CD14-positive monocyte (primary cell): ENCODE measurements around the gene ADAMTS18. TPM values are rescaled to one million over a fixed set of nuclear protein-coding genes. Genes with fewer than 3 reads are reported as not detected.
"Not testable (repeated sequence)": the region's sequence is repeated elsewhere in the genome, so short reads cannot be mapped to it uniquely, and the experiment has no call there.

ENCODE experiments used
- DNase-seq, 3 donors: peaks; one replicate each; pipeline ENCODE4 v3.0.0-alpha.2; 2011 to 2022
- H2AFZ ChIP-seq: 2 replicates; pipeline ENCODE4 v1.6.0; 2012; ENCODE audit warnings: mild to moderate bottlenecking, low read depth, low read length, inconsistent platforms; ENCODE audit not compliant: insufficient read depth, poor library complexity, severe bottlenecking
- H3K27ac ChIP-seq, 2 donors: 1 replicate in 1 of 2; 2 replicates in 1 of 2; pipeline ENCODE4 v1.5.1; 2012 to 2013; ENCODE audit warnings: low read length in 2 of 2, control low read depth in 1 of 2, inconsistent platforms in 1 of 2, low read depth in 1 of 2, mild to moderate bottlenecking in 1 of 2
- H3K27me3 ChIP-seq, 2 donors: one replicate each; pipeline versions ENCODE4 v1.6.0 to v1.6.1; 2011 to 2013; ENCODE audit warnings: low read length in 2 of 2; ENCODE audit not compliant: control insufficient read depth in 2 of 2, insufficient read depth in 2 of 2
- H3K36me3 ChIP-seq, 2 donors: replicated peaks in 1 of 2; 1 replicate in 1 of 2; 2 replicates in 1 of 2; pipeline versions ENCODE4 v1.5.1 to v1.6.1; 2012 to 2013; ENCODE audit warnings: low read length in 2 of 2, control low read depth in 1 of 2, inconsistent platforms in 1 of 2, mild to moderate bottlenecking in 1 of 2; ENCODE audit not compliant: insufficient read depth in 2 of 2, control insufficient read depth in 1 of 2
- H3K4me1 ChIP-seq, 2 donors: 1 replicate in 1 of 2; 2 replicates in 1 of 2; pipeline versions ENCODE4 v1.5.1 to v1.6.1; 2012 to 2013; ENCODE audit warnings: low read length in 2 of 2, control low read depth in 1 of 2, inconsistent platforms in 1 of 2, mild to moderate bottlenecking in 1 of 2, moderate library complexity in 1 of 2; ENCODE audit not compliant: insufficient read depth in 2 of 2, control insufficient read depth in 1 of 2
- H3K4me2 ChIP-seq: replicated peaks from 2 replicates; pipeline ENCODE3; 2012; ENCODE audit warnings: low read length, moderate library complexity, mild to moderate bottlenecking; ENCODE audit not compliant: poor library complexity, severe bottlenecking; ENCODE audit errors: extremely low read depth
- H3K4me3 ChIP-seq, 3 experiments: fragments of 200-600 bp in 1 of 3; sonication (generic) in 1 of 3; replicated peaks in 1 of 3; 1 replicate in 2 of 3; 2 replicates in 1 of 3; pipeline ENCODE4 v1.5.1; 2011 to 2013; ENCODE audit warnings: low read length in 3 of 3, mild to moderate bottlenecking in 3 of 3, control low read depth in 2 of 3, low read depth in 2 of 3, inconsistent platforms in 1 of 3, moderate library complexity in 1 of 3
- H3K79me2 ChIP-seq: 2 replicates; pipeline ENCODE4 v1.6.0; 2012; ENCODE audit warnings: mild to moderate bottlenecking, control low read depth, inconsistent platforms, low read length, moderate library complexity; ENCODE audit not compliant: insufficient read depth
- H3K9ac ChIP-seq: 2 replicates; pipeline ENCODE4 v1.6.0; 2017; ENCODE audit warnings: low read length, mild to moderate bottlenecking; ENCODE audit not compliant: insufficient read depth, poor library complexity, severe bottlenecking
- H3K9me3 ChIP-seq, 2 donors: replicated peaks in 1 of 2; 1 replicate in 1 of 2; 2 replicates in 1 of 2; pipeline versions ENCODE4 v1.5.1 to v1.6.1; 2012 to 2013; ENCODE audit warnings: low read length in 2 of 2, control low read depth in 1 of 2; ENCODE audit not compliant: control insufficient read depth in 1 of 2, insufficient read depth in 1 of 2
- H4K20me1 ChIP-seq: 2 replicates; pipeline ENCODE4 v1.6.0; 2012; ENCODE audit warnings: mild to moderate bottlenecking, low read length, control low read depth, moderate library complexity; ENCODE audit not compliant: insufficient read depth
- H3K27ac Mint-ChIP-seq, 7 donors: one replicate each; pipeline ENCODE4 v1.8.0; 2020; ENCODE audit warnings: mild to moderate bottlenecking in 7 of 7, mixed read lengths in 7 of 7, moderate library complexity in 6 of 7, inconsistent platforms in 2 of 7
- H3K27me3 Mint-ChIP-seq, 3 donors: one replicate each; pipeline ENCODE4 v1.8.0; 2021 to 2022; ENCODE audit warnings: low read depth in 3 of 3, mild to moderate bottlenecking in 3 of 3, mixed read lengths in 3 of 3, moderate library complexity in 3 of 3, inconsistent platforms in 1 of 3
- H3K36me3 Mint-ChIP-seq, 2 donors: one replicate each; pipeline ENCODE4 v1.8.0; 2020; ENCODE audit warnings: mixed read lengths in 2 of 2, inconsistent platforms in 1 of 2, mild to moderate bottlenecking in 1 of 2
- H3K4me1 Mint-ChIP-seq: one replicate; pipeline ENCODE4 v1.8.0; 2020; ENCODE audit warnings: mild to moderate bottlenecking, mixed read lengths
- H3K4me3 Mint-ChIP-seq, 2 donors: one replicate each; pipeline ENCODE4 v1.8.0; 2020; ENCODE audit warnings: mild to moderate bottlenecking in 2 of 2, mixed read lengths in 2 of 2, moderate library complexity in 1 of 2
- H3K9me3 Mint-ChIP-seq, 7 donors: one replicate each; pipeline ENCODE4 v1.8.0; 2020 to 2022; ENCODE audit warnings: mixed read lengths in 7 of 7, mild to moderate bottlenecking in 6 of 7, moderate library complexity in 6 of 7, inconsistent platforms in 2 of 7
- WGBS: methylation state at CpG from one replicate; pipeline ENCODE4 v1.1.5; 2013; ENCODE audit warnings: missing lambda C conversion rate; ENCODE audit not compliant: insufficient coverage; 5-methylcytosine and 5-hydroxymethylcytosine counted together
- intact Hi-C, 2 donors: fragments of 100-400 bp; cut with micrococcal nuclease; formaldehyde crosslinking; loops; one replicate each; pipeline versions ENCODE4 v1.15.0 to v1.15.1; 2023
- polyA plus RNA-seq, 3 donors: library from polyadenylated mRNA; depleted of rRNA in 1 of 3; unstranded in 2 of 3; stranded (reverse) in 1 of 3; fragments of 300-500 nt in 2 of 3; fragments of >200 nt in 1 of 3; fragmentation: Illumina TruSeq in 2 of 3; gene quantifications; 1 replicate in 2 of 3; 2 replicates in 1 of 3; pipeline ENCODE4 v1.2.3, GENCODE V29; 2012 to 2021
- TF ChIP-seq, protein P1 (sequence below): fragments of 200-600 bp; IDR thresholded peaks from one replicate; pipeline ENCODE4 v1.8.0; 2022; ENCODE audit warnings: antibody characterized with exemption, mild to moderate bottlenecking

ADAMTS18 gene
- polyA plus RNA-seq, 3 donors = not detected

DNA sequence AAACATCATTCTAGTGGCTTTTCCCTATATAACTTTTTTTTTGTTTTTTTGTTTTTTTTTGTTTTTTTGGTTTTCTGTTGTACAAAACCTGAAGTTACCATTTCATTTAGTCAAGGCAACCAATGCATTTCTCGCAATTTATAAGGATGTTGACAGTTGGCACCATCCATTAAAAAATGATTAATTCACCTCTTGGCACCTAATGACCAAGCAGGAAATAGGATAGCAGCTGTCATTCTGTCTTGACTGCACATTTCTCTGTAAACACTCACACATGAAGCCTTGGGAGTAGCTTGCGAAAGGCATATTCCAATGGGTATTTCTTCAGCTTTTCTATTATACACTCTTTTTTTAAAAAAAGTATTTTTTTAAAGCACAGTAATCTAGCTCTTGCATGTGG lies 158.2 kb downstream of the ADAMTS18 start:
- Histone ChIP-seq H3K27ac (no peak overlapping the region), H3K9ac (no peak overlapping the region), H4K20me1 (no peaks in the 10 kb centered on the region), H3K9me3 (no peaks in the 10 kb centered on the region), H3K79me2 (no peaks in the 10 kb centered on the region), H3K4me1 (no peaks in the 10 kb centered on the region), H3K36me3 (no peaks in the 10 kb centered on the region), H2AFZ (no peak overlapping the region), H3K4me2 (no peak overlapping the region), H3K4me3 (no peak overlapping the region), H3K27me3 (no peaks in the 10 kb centered on the region)
- no CpG with 5 or more reads among the region's 2 CpGs for WGBS
- Mint-ChIP-seq H3K27me3 (peaks cover 0 to 2% (median 0%) of the 10 kb centered on the region in 3 donors), H3K4me1 (no peaks in the 10 kb centered on the region), H3K27ac (no peak overlapping the region), H3K4me3 (no peak overlapping the region), H3K9me3 (peaks cover 0 to 2% (median 0%) of the 10 kb centered on the region in 7 donors), H3K36me3 (no peaks in the 10 kb centered on the region)
- DNase-seq = no peak
- intact Hi-C loops = no loop called here
- TF ChIP-seq, protein P1, sequence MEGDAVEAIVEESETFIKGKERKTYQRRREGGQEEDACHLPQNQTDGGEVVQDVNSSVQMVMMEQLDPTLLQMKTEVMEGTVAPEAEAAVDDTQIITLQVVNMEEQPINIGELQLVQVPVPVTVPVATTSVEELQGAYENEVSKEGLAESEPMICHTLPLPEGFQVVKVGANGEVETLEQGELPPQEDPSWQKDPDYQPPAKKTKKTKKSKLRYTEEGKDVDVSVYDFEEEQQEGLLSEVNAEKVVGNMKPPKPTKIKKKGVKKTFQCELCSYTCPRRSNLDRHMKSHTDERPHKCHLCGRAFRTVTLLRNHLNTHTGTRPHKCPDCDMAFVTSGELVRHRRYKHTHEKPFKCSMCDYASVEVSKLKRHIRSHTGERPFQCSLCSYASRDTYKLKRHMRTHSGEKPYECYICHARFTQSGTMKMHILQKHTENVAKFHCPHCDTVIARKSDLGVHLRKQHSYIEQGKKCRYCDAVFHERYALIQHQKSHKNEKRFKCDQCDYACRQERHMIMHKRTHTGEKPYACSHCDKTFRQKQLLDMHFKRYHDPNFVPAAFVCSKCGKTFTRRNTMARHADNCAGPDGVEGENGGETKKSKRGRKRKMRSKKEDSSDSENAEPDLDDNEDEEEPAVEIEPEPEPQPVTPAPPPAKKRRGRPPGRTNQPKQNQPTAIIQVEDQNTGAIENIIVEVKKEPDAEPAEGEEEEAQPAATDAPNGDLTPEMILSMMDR = no peak

DNA sequence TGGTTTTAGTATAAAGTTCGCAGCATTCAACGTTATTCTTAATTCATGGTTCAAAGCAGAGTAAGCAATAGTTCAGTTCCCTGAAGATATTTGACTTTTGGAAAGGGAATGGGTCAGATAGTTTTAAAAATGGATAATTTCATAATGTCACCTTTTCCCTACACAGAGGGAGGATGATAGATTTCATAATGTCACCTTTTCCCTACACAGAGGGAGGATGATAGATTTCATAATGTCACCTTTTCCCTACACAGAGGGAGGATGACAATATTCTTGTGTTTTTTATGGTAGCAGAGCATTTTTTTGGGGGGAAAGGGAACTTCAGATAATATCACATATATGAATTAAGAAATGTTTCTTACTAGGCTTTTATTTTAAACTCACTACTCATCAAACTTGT lies 159.5 kb downstream of the ADAMTS18 start:
- no CpG with 5 or more reads among the region's 2 CpGs for WGBS

More for the DNA sequence above, 159.5 kb downstream of the ADAMTS18 start:
- H3K9me3 ChIP-seq, H3K9ac ChIP-seq, H3K9me3 Mint-ChIP-seq, H3K79me2 ChIP-seq, H3K4me1 Mint-ChIP-seq, H4K20me1 ChIP-seq, H3K36me3 Mint-ChIP-seq, H2AFZ ChIP-seq, H3K27ac Mint-ChIP-seq, H3K4me3 Mint-ChIP-seq, H3K36me3 ChIP-seq, H3K4me3 ChIP-seq, DNase-seq, H3K4me1 ChIP-seq, H3K27me3 Mint-ChIP-seq, H3K27ac ChIP-seq, intact Hi-C loops, H3K27me3 ChIP-seq, H3K4me2 ChIP-seq: not testable (repeated sequence)
